GM12874 (cell line): Measurements from ENCODE around the gene UNC45B.

Source experiments
- TF ChIP-seq, protein P1 (sequence below): IDR thresholded peaks from 2 replicates; pipeline ENCODE4 v1.5.1; 2011; ENCODE audit warnings: low read depth, mild to moderate bottlenecking, control low read depth, low read length, moderate library complexity; ENCODE audit not compliant: insufficient read depth

Gene UNC45B

DNA sequence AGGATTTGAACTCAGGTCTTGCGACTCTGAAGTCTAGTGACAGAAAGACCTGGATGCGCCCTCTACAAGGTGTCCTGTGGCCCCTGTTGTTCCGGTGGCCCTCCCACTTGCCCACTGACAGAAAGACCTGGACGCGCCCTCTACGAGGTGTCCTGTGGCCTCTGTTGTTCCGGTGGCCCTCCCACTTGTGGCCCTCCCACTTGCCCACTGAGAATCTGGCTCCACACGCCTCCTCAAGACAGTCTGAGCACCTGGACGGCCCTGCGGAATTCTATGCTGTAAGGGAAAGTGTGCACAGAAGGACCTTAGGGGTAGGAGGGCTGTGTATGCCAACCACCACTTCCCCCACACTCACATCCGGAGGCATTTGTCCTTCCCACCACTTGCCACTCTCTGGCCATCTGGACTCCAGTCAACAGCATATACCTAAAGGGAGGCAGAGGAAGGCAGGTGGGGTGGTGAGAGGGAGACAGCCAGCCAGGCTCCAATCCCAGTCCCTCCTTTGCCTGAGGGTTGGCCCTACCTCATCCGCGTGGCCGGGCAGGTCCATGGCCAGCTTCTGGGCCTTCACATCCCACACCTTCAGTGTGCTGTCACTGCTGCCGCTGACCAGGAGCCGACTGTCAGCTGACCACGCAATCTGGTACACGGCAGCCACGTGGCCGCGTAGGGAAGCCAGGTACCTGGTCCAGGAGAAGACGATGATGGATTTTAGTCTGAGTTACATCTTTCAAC is 14.6 kb upstream of the UNC45B start:
- TF ChIP-seq, protein P1, sequence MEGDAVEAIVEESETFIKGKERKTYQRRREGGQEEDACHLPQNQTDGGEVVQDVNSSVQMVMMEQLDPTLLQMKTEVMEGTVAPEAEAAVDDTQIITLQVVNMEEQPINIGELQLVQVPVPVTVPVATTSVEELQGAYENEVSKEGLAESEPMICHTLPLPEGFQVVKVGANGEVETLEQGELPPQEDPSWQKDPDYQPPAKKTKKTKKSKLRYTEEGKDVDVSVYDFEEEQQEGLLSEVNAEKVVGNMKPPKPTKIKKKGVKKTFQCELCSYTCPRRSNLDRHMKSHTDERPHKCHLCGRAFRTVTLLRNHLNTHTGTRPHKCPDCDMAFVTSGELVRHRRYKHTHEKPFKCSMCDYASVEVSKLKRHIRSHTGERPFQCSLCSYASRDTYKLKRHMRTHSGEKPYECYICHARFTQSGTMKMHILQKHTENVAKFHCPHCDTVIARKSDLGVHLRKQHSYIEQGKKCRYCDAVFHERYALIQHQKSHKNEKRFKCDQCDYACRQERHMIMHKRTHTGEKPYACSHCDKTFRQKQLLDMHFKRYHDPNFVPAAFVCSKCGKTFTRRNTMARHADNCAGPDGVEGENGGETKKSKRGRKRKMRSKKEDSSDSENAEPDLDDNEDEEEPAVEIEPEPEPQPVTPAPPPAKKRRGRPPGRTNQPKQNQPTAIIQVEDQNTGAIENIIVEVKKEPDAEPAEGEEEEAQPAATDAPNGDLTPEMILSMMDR = no peak

DNA sequence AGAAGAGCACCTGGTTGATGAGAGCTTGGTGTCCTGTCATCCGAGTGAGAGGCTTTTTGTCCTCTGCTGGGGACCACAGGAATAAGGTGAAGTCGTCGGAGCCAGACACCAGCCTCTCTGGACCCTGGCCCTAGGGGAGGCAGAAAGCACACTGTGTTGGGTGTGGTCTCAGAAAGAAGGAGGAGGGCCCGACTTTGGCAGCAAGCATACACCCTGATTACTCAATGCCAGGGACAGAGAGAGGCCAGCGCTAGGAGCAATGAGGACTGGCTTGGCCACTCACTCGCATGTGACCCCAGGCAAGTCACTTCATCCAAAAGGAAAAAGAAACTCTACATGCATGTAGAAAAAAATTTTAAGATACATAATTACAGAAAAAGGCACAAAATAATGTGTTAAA is 12.3 kb upstream of the UNC45B start:
- TF ChIP-seq, protein P1 = no peak

DNA sequence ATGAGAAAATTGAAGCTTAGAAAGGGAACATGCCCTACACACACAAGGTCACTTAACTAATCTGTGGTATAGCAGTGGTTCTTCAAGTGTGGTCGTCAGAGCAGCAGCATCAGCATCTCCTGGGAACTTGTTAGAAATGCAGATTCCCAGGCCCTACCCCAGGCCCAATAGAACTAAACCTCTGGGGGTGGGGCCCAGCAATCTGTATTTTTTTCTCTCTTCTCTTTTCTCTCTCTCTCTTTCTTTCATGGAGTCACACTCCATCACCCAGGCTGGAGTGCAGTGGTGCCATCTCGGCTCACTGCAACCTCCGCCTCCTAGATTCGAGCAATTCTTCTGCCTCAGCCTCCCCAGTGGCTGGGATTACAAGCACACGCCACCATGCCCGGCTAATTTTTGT is 9.4 kb upstream of the UNC45B start:
- TF ChIP-seq, protein P1 = no peak

DNA sequence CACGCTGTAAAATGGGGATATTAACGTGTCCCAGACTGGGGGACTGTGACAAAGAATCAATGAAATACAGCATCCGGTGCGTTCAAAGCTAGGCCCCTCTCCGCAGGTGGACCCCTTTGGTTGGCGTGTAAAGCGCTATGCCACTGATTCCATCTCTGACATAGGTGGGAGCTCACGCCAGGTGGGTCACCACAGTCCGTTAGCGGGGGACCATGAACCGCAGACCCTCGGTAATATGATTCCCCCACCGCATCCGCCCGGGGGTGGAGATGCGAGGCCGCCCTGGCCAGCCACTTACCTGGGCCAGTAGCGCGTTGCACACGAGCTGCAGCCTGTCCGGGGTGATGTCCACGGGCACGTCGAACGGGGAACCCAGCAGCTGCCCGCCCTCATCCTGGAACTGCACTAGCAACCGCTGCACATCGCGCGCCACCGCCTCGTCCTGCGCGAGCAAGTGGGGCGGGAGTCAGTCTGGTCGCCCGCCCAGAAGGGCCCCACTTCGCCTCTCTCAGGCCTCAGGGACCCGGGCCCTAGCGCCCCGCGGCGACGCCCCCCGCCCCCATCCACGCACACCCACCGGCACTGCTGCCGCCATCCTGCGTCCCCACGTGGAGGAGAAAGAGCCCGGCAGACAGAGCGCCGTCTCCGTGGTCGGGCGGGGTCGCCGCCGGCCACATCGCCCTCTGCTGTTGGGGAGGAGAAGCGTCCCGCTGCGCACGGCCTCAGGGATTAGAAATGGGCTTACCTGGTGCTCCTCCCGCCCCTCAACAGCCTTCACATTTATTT is 5.7 kb upstream of the UNC45B start, which contains the start of gene NLE1:
NLE1 (minus strand) TSS at position 623 of the 786 bp plus-strand sequence; CDS start at position 595, 28 bp downstream.
- TF ChIP-seq, protein P1 = peak; percentile 98

DNA sequence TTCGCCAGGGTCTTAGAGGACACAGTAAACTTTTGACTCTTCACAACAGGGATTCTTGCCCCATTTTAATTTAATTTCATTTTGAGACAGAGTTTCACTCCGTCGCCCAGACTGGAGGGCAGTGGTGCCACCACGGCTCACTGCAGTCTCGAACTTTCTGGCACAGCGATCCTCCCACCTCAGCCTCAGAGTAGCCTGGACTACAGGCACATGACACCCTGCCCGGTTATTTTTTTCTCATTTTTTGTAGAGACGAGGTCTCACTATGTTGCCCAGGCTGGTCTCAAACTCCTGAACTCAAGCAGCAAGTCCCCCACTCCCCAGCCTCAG is 5.2 kb upstream of the UNC45B start:
- TF ChIP-seq, protein P1 = no peak

DNA sequence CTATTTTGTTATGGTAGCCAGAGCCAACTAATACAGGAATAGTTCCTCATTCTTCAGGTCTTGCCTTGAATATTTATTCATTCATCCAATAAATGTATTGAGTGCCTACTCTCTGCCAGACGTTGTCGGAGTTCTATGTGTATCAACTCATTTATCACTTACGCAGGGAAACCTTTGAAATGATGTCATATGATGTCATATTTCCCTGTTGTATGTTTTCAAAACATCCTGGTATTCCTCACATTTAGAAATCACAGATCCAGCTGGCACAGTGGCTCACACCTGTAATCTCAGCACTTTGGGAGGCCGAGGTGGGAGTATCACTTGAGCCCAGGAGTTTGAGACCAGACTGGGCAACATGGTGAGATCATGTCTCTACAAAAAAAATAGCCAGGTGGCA is 2.8 kb upstream of the UNC45B start:
- TF ChIP-seq, protein P1 = no peak

DNA sequence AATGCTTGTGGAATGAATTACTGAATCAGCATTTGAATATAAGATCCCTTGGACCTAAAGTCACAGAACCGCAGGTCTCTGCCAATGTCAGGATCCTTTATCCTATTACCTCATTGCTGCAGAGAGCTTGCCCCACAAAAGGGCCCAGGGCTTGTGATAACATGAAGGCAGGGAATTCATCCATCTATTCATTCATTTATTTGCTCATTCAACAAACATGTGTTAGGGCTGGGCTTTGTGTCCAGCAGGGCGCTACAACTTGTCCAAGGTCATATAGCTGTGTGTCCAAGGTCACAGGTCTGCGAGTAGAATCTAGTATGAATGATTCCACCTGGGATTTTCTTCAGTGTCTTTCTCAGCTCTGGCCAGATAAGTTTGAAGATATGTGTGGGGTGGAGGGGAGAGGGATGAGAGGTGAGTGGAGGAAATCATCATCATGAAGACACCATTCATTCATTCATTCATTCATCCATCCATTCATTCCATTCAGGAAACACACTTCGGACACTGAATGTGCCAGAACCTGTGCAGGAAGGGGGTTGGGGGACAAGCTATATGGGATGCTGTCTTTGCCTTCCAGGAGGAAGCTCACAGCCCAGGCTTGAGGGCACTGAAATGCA is 1.3 kb upstream of the UNC45B start:
- TF ChIP-seq, protein P1 = no peak
